Activated T-cell treated with anti-CD3 and anti-CD28 coated beads, Interleukin-2, amount 50 U/mL, for 1 hour (primary cell): Measurements from ENCODE around the gene IFNA7.
"Not testable (repeated sequence)": the region's sequence is repeated elsewhere in the genome, so short reads cannot be mapped to it uniquely, and the experiment has no call there.

Experiments
- DNase-seq: peaks from one replicate; pipeline ENCODE4 v3.0.0-alpha.2; 2020

The IFNA7 gene

DNA sequence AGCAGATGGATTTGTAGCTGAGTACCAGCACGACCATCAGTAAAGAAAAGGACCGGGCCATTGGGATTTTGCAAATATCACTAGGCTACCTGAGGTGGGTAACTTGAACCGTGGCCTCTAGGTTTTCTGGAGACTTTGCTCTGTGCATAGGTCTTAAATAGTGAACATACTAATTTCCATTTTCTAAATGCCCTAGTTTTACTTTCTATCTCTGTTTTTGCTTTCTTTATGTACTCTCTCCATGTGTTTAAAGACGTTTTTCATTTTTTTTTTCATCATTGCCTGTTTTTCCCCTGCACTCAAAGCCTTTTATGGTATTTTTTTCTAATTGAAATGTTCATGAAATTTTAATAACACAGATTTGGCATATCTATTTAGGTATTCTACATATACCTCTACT, at the start of gene IFNA7:
IFNA7 (minus strand) TSS at position 101 of the 400 bp plus-strand sequence; CDS start at position 61, 40 bp downstream.
- not testable (repeated sequence) for DNase-seq

DNA sequence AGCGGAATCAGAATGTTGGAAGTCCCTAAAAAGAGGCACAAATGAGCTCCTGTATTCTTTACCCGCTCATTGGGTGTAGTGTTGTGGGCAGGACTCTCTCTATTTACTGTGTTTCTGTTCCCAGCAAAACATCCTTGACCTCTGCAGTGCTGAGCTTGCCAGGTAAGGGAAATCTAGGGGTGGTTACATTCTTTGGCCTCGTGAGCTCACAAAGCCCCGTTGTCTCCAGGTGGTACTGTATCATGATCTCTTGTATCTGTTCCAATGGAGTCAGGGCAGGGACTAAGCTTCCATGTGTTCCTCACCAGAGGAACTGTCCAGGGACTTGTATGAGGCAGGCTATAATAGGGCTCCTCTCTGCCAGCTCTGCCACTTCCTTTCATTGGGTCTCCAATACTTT, 49.6 kb upstream of the IFNA7 start:
- DNase-seq = no peak

DNA sequence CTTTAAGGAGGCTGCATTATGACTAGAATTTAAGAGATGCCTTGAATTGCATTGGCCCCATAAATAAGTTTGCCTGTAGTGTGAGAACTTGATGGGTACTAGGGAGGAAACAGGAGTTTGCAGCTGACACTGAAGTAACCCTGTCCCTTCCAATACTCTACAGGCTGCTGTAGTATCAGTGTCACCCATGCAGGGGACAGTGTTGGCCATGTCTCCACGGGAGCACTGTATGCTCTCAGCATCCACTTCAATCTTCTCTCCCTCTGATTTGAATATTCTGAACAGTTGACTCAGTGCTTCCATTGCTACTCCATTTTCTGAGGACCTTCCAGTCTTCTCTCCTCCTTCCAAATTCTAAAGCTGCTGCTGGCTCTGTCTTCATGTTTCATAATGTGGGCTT, 49.2 kb upstream of the IFNA7 start:
- DNase-seq = no peak

DNA sequence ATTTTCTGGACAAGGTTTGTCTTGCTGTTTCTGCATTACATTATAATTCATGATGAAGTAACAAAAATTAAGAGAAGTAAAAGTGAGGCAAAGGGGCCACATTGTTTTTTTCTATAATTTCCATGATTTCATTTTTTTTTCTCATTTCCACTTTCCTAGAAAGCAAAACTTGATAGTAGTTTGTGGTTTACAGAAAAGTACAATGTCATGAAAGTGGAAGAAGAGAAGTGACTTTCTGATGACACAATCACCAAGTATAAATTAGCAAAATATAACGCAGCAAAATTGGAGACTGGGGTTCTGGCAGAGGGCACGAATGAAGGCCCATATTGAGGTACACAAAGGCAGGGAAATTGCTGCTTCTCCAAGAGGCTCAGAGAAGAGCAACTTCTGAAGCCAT, 42.8 kb upstream of the IFNA7 start:
- DNase-seq = no peak

DNA sequence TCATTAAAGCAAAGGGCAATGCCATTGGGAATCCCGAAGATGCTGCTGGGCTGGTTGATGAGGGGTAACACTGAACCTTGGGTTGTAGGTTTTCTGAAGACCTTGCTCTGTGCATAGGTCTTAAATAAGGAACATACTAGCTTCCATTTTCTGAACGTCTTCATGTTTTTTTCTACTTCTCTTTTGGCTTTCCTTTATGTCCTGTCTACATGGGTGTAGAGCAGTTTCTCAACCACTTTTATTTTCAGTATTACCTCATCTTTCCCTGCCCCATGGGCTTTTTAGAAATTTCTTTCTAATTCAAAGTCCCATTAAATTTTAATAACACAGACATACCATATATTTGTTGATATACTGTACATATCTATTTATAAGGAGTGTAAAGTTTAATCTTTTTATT, 37.9 kb upstream of the IFNA7 start, which contains the start of gene IFNA14:
IFNA14 (minus strand) TSS at position 95 of the 400 bp plus-strand sequence; CDS start at position 25, 70 bp downstream.
- DNase-seq = no peak

DNA sequence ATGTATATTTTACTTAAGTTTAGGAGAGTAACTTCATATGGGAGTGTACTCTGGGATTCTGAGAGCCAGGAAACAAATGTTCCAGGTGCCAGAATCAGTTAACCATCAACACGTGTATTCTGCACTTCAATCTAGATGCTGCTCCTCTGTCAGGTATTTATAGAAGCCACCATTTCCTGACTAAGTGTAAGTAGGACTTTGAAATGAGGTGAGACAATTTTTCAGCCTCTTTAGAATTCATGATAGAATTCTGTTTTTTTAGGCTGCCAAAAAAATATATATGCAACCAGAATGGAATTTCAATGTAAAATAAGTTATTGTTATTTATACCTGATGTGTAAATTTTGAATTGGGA, 34.3 kb upstream of the IFNA7 start:
- DNase-seq = not testable (repeated sequence)

DNA sequence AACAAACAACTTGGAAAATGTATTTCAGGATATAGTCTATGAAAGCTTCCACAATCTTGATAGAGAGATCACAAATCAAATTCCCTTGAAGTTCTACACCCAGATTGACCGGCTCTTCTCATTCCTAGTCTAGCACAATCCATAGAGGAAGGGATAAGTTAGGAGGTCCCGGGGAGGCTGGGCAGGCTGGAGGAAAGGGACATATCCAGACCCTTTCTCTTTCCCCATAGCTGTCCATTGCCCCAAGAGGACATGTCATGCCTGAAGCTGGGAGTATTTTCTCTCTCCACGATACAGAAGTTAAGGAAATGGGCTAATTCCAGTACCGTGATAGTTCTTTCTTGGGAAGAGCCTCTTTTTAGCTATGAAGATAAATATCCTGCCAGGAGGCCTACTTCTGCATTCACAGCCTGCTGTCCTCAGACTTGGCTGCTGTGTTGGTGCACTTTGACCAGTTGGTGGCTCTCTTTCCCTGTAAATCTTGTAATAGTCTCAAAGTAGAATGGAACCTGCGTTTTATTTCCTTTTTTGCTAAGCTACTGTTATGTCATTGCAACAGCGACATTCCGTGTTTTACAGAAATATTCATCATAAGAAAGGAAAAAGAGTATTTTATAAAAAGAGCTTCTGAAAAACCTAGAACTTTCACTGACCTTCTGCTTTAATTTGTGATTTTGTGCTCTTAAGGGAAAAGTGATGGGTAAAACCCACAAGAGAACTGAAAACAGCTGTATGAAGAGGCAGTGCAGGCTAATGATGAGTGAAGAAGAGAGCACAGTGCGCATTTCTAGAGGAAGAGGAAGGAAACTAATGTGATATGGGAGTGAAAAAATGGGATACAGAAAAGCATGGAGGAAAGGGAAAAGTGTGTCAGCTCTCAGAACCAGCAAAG, 33.7 kb upstream of the IFNA7 start:
- not testable (repeated sequence) for DNase-seq

DNA sequence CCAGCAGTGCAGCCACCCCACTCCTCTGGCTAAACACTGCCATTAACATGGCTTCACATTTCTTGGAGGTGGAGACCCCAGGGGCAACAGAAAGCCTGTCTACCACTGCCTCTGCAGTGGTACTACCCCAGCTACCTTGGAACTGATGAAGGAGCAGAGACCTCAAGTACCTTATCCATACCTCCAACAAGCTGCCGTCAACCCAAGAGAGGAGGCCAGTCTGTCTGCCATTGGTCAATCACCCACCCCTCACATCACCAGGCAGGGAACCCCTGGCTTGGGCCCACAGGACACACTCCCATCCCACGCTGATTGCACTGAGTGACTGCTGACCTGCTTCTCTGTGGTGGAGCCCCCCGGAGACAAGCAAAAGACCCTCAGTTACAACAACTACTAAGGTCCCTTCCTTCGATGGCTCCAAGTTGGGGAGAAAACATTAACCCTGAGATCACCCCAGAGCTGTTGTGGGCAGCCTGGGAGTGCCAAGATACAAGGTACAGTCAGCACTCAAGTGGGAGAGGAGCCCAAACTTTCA, 32.2 kb upstream of the IFNA7 start:
- no peak for DNase-seq

DNA sequence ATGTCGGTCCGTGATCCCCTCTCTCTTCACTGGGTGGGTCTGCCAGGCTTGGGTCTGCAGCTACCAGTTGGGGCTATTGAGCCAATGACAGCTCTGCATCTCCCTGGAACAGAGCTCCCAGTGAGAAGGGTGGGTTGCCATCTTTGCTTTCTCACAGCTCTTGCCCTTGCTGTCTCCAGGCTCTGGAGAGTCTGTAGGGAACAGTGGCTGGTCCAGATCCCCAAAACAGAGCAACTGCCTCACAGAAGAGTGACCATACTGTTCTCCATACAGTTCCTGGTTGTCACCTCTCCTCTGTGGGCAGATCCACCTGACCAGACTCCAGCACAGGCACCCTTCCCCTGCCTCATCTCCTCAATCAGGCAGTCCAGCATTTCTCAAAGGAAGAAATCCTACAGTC, 31.3 kb upstream of the IFNA7 start:
- DNase-seq = no peak

DNA sequence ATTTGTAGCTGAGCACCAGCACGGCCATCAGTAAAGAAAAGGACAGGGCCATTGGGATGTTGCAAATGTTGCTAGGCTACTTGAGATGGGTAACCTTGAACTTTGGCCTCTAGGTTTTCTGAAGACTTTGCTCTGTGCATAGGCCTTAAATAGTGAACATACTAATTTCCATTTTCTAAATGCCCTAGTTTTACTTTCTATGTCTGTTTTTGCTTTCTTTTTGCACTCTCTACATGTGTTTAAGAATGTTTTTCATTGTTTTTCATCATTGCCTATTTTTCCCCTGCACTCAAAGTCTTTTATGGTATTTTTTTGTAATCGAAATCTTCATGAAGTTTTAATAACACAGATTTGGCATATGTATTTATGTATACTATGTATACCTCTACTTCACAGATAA, 26.1 kb upstream of the IFNA7 start, which contains the start of gene IFNA17:
IFNA17 (minus strand) TSS at position 101 of the 400 bp plus-strand sequence; CDS start at position 52, 49 bp downstream.
- no peak for DNase-seq

DNA sequence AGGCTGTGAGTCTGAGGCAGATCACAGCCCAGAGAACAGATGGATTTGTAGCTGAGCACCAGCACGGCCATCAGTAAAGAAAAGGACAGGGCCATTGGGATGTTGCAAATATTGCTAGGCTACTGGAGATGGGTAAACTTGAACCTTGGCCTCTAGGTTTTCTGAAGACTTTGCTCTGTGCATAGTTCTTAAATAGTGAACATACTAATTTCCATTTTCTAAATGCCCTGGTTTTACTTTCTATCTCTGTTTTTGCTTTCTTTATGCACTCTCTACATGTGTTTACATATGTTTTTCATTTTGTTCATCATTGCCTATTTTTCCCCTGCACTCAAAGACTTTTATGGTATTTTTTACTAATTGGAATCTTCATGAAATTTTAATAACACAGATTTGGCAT, 15.2 kb upstream of the IFNA7 start, which contains the start of gene IFNA16:
IFNA16 (minus strand) TSS at position 101 of the 400 bp plus-strand sequence; CDS start at position 95, 6 bp downstream.
- not testable (repeated sequence) for DNase-seq

DNA sequence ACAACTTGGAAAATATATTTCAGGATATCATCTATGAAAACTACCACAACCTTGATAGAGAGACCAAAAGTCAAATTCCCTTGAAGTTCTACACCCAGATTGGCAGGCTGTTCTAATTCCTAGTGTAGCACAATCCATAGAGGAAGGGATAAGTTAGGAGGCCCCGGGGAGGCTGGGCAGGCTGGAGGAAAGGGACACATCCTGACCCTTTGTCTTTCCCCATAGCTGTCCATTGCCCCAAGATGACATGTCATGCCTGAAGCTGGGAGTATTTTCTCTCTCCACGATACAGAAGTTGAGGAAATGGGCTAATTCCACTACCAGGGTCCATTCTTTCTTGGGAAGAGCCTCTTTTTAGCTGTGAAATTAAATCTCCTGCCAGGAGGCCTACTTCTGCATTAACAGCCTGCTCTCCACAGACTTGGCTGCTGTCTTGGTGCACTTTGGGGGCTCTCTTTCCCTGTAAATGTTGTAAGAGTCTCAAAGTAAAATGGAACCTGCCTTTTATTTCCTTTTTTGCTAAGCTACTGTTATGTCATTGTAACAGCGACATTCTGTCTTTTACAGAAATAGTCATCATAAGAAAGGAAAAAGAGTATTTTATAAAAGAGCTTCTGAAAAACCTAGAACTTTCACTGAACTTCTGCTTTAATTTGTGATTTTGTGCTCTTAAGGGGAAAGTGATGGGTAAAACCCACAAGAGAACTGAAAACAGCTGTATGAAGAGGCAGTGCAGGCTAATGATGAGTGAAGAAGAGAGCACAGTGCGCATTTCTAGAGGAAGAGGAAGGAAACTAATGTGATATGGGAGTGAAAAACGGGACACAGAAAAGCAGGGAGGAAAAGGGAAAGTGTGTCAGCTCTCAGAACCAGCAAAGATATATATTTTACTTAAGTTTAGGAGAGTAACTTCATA, 11.7 kb upstream of the IFNA7 start:
- DNase-seq = not testable (repeated sequence)

DNA sequence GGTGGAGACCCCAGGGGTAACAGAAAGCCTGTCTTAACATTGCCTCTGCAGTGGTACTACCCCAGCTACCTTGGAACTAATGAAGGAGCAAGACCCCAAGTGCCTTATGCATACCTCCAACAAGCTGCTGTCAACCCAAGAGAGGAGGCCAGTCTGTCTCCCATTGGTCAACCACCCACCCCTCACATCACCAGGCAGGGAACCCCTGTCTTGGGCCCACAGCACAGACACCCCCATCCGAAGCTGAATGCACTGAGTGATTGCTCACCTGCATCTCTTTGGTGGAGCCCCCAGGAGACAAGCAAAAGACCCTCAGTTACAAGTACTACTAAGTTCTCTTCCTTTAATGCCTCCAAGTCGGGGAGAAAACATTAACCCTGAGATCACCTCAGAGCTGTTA, 10.2 kb upstream of the IFNA7 start:
- not testable (repeated sequence) for DNase-seq

DNA sequence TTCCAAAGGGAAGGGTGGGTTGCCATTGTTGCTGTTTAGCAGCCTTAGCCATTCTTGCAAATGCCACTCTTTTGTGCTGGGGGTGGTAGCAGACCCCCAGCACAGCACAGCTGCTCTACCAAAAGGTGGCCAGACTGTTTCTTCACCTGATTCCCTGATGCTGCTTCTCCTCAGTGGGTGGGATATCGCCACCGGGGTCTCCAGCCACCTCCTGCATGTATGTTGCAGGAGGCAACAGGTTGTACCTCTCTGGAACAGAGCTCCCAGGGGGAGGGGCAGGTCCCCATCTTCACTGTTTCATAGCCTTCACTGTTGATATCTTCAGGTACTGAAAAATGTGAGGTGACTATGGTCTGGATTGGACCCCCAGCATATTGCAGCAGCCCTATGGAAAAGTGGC, 8.8 kb upstream of the IFNA7 start:
- DNase-seq = not testable (repeated sequence)

DNA sequence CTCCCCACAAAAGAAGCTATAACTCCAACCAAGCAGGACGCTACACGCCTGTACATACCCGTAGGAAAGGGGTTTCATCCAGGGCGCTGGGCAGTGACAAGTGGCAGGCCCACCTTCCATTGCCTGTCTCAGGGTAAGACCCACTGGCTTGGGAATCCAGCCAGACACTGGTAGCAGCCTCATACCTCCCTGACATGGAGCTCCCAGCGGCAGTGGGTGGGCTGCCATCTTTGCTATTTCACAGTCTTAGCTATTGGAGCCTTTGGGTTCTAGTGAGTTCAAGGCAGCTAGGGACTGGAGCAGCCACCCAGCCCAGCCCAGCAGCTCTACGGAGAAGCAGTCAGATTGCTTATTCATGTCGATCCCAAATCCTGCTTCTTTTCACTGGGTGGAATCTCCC, 8.3 kb upstream of the IFNA7 start:
- no peak for DNase-seq

DNA sequence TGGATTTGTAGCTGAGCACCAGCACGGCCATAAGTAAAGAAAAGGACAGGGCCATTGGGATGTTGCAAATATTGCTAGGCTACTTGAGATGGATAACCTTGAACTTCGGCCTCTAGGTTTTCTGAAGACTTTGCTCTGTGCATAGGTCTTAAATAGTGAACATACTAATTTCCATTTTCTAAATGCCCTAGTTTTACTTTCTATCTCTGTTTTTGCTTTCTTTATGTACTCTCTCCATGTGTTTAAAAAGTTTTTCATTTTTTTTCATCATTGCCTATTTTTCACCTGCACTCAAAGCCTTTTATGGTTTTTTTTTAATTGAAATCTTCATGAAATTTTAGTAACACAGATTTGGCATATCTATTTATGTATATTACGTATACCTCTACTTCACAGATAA, 5.0 kb upstream of the IFNA7 start, which contains the start of gene IFNA10:
IFNA10 (minus strand) TSS at position 101 of the 400 bp plus-strand sequence; CDS start at position 55, 46 bp downstream.
- DNase-seq = not testable (repeated sequence)

DNA sequence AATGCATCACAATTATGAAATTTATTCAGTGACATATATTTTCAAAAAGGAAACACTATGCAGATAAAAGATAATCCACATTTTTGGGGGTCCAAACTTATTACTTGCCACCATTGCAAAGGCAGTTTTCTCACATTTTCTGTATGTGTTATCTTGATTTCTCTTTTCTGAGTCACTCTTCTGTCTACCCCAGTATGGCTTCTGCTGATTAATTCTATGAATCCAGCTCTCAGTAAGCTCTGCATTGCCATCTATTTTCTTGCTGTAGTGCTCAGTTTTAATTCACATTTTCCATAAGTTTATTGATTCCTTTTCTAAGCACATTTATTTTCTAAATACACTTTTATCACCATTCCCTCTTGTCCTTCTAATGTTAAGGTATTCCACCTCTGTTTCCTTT, 3.2 kb upstream of the IFNA7 start:
- no peak for DNase-seq

DNA sequence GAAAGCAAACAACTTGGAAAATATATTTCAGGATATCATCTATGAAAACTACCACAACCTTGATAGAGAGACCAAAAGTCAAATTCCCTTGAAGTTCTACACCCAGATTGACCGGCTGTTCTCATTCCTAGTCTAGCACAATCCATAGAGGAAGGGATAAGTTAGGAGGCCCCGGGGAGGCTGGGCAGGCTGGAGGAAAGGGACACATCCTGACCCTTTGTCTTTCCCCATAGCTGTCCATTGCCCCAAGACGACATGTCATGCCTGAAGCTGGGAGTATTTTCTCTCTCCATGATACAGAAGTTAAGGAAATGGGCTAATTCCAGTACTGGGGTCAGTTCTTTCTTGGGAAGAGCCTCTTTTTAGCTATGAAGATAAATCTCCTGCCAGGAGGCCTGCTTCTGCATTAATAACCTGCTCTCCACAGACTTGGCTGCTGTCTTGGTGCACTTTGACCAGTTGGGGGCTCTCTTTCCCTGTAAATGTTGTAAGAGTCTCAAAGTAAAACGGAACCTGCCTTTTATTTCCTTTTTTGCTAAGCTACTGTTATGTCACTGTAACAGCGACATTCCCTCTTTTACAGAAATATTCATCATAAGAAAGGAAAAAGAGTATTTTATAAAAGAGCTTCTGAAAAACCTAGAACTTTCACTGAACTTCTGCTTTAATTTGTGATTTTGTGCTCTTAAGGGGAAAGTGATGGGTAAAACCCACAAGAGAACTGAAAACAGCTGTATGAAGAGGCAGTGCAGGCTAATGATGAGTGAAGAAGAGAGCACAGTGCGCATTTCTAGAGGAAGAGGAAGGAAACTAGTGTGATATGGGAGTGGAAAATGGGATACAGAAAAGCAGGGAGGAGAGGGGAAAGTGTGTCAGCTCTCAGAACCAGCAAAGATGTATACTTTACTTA, 6.9 kb downstream of the IFNA7 start:
- DNase-seq = not testable (repeated sequence)

DNA sequence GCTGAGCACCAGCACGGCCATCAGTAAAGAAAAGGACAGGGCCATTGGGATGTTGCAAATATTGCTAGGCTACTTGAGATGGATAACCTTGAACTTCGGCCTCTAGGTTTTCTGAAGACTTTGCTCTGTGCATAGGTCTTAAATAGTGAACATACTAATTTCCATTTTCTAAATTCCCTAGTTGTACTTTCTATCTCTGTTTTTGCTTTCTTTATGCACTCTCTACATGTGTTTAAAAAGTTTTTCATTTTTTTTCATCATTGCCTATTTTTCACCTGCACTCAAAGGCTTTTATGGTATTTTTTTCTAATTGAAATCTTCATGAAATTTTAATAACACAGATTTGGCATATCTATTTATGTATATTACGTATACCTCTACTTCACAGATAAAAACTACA, 14.5 kb downstream of the IFNA7 start, which contains the start of gene IFNA4:
IFNA4 (minus strand) TSS at position 101 of the 400 bp plus-strand sequence; CDS start at position 45, 56 bp downstream.
- not testable (repeated sequence) for DNase-seq

DNA sequence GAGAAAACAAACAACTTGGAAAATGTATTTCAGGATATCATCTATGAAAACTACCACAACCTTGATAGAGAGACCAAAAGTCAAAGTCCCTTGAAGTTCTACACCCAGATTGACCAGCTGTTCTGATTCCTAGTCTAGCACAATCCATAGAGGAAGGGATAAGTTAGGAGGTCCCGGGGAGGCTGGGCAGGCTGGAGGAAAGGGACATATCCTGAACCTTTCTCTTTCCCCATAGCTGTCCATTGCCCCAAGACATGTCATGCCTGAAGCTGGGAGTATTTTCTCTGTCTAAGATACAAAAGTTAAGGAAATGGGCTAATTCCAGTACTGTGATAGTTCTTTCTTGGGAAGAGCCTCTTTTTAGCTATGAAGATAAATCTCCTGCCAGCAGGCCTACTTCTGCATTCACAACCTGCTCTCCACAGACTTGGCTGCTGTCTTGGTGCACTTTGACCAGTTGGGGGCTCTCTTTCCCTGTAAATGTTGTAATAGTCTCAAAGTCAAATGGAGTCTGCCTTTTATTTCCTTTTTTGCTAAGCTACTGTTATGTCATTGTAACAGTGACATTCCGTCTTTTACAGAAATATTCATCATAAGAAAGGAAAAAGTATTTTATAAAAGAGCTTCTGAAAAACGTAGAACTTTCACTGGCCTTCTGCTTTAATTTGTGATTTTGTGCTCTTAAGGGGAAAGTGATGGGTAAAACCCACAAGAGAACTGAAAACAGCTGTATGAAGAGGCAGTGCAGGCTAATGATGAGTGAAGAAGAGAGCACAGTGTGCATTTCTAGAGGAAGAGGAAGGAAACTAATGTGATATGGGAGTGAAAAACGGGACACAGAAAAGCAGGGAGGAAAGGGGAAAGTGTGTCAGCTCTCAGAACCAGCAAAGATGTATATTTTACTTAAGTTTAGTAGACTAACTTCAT, 18.9 kb downstream of the IFNA7 start:
- not testable (repeated sequence) for DNase-seq
